ENCODE measurements around the gene PRH2. TPM values are rescaled to one million over a fixed set of nuclear protein-coding genes. Genes with fewer than 3 reads are reported as not detected.

The PRH2 gene
- total and polyA plus RNA-seq, 2 experiments from 2014 or later, result 0.43 TPM; not detected in 1

- no peak overlapping the region for H3K4me3 ChIP-seq
- TF ChIP-seq, protein P1, sequence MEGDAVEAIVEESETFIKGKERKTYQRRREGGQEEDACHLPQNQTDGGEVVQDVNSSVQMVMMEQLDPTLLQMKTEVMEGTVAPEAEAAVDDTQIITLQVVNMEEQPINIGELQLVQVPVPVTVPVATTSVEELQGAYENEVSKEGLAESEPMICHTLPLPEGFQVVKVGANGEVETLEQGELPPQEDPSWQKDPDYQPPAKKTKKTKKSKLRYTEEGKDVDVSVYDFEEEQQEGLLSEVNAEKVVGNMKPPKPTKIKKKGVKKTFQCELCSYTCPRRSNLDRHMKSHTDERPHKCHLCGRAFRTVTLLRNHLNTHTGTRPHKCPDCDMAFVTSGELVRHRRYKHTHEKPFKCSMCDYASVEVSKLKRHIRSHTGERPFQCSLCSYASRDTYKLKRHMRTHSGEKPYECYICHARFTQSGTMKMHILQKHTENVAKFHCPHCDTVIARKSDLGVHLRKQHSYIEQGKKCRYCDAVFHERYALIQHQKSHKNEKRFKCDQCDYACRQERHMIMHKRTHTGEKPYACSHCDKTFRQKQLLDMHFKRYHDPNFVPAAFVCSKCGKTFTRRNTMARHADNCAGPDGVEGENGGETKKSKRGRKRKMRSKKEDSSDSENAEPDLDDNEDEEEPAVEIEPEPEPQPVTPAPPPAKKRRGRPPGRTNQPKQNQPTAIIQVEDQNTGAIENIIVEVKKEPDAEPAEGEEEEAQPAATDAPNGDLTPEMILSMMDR (IDR thresholded peaks at IDR 0.05; ENCODE audit: low read depth, low read length), result no peak
- H3K9me3 ChIP-seq (ENCODE audit: low read depth), result no peaks in the 10 kb centered on the region
- no peak overlapping the region for H3K27ac ChIP-seq
- H3K36me3 ChIP-seq, result no peaks in the 10 kb centered on the region
- H3K27me3 ChIP-seq, result no peaks in the 10 kb centered on the region
- DNase-seq (ENCODE audit: low read depth in 1 of 2, low spot score in 1 of 2), result peak in 1 of 2 donors; percentile 25
- H3K4me1 ChIP-seq (ENCODE audit: low read depth), result no peaks in the 10 kb centered on the region
These were observed 30.8 kb downstream of the PRH2 start for GRCh38 chr12:10959804-10960203.

GRCh38 chr12:10960211-10960610, 31.2 kb downstream of the PRH2 start:
- Histone ChIP-seq H3K36me3 (no peaks in the 10 kb centered on the region), H3K27me3 (no peaks in the 10 kb centered on the region), H3K4me3 (no peak overlapping the region), H3K9me3 (ENCODE audit: low read depth) (no peaks in the 10 kb centered on the region), H3K4me1 (ENCODE audit: low read depth) (no peaks in the 10 kb centered on the region), H3K27ac (no peak overlapping the region)
- TF ChIP-seq, protein P1 (IDR thresholded peaks at IDR 0.05; ENCODE audit: low read depth, low read length), result no peak
- DNase-seq (ENCODE audit: low read depth in 1 of 2, low spot score in 1 of 2), result no peak

DNA sequence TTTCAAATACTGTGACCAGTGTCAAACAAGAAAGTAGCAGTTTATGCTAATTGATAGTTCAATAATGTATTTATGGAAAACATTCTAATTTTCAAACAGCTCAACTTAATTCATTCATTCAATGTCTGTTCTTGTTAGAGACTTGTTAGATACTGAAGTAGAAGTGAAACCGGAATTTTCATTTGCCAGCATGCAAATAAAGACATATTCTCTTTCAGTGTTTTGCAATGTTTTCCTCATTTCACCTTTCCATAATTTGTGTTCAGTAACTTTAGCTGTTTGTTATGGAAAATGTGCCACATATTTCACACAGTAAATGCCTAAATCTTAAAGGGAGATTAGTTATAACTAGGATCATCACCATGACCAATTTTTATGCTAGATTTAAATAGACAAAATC, 36.4 kb downstream of the PRH2 start:
- TF ChIP-seq, protein P1 (IDR thresholded peaks at IDR 0.05; ENCODE audit: low read depth, low read length), result no peak
- Histone ChIP-seq H3K4me1 (ENCODE audit: low read depth) (no peaks in the 10 kb centered on the region), H3K4me3 (no peak overlapping the region), H3K27ac (no peak overlapping the region), H3K9me3 (ENCODE audit: low read depth) (no peaks in the 10 kb centered on the region), H3K36me3 (no peaks in the 10 kb centered on the region), H3K27me3 (no peaks in the 10 kb centered on the region)
- no peak for DNase-seq (ENCODE audit: low read depth in 1 of 2, low spot score in 1 of 2)

- no peak for DNase-seq (ENCODE audit: low read depth in 1 of 2, low spot score in 1 of 2)
- H3K4me3 ChIP-seq, result no peak overlapping the region
- TF ChIP-seq, protein P1 (IDR thresholded peaks at IDR 0.05; ENCODE audit: low read depth, low read length), result no peak
- H3K27ac ChIP-seq, result no peak overlapping the region
- no peaks in the 10 kb centered on the region for H3K4me1 ChIP-seq (ENCODE audit: low read depth)
- no peaks in the 10 kb centered on the region for H3K36me3 ChIP-seq
- no peaks in the 10 kb centered on the region for H3K9me3 ChIP-seq (ENCODE audit: low read depth)
- no peaks in the 10 kb centered on the region for H3K27me3 ChIP-seq
These were observed 37.3 kb downstream of the PRH2 start for GRCh38 chr12:10966314-10966713.

GRCh38 chr12:10967409-10967808, 38.4 kb downstream of the PRH2 start:
- peak in 1 of 2 donors; percentile 61 for DNase-seq (ENCODE audit: low read depth in 1 of 2, low spot score in 1 of 2)
- H3K36me3 ChIP-seq, result no peaks in the 10 kb centered on the region
- H3K27me3 ChIP-seq, result no peaks in the 10 kb centered on the region
- no peak overlapping the region for H3K27ac ChIP-seq
- no peaks in the 10 kb centered on the region for H3K9me3 ChIP-seq (ENCODE audit: low read depth)
- H3K4me1 ChIP-seq (ENCODE audit: low read depth), result no peaks in the 10 kb centered on the region
- TF ChIP-seq, protein P1 (IDR thresholded peaks at IDR 0.05; ENCODE audit: low read depth, low read length), result no peak
- H3K4me3 ChIP-seq, result no peak overlapping the region

Measured in cardiac muscle cell (in vitro differentiated cells and primary cell).